GM12878 (cell line): ENCODE results near the gene RFX5. TPM values are rescaled to one million over a fixed set of nuclear protein-coding genes. Genes with fewer than 3 reads are reported as not detected.

ENCODE experiments used
- CBX5 ChIP-seq: sonication (generic); IDR thresholded peaks from 2 replicates; pipeline ENCODE4 v1.6.1; 2016; ENCODE audit warnings: low read depth, moderate library complexity, mild to moderate bottlenecking, inconsistent platforms
- CHD1 ChIP-seq: IDR thresholded peaks from 2 replicates; pipeline ENCODE4 v1.6.1; 2012; ENCODE audit warnings: low read depth, low read length, improper control_type of control experiment
- CREB1 ChIP-seq: IDR thresholded peaks from 2 replicates; pipeline ENCODE4 v1.6.1; 2012; ENCODE audit warnings: low read depth, mild to moderate bottlenecking, inconsistent platforms
- GATAD2B ChIP-seq: fragments of 450-650 bp; conservative IDR thresholded peaks from 2 replicates; pipeline ENCODE4 v1.6.1; 2017; ENCODE audit warnings: low read depth, mild to moderate bottlenecking, moderate library complexity
- HCFC1 ChIP-seq: fragments of 150-350 bp; IDR thresholded peaks from 2 replicates; pipeline ENCODE4 v1.6.1; 2014; ENCODE audit warnings: low read length
- HDGF ChIP-seq: fragments of 450-650 bp; IDR thresholded peaks from 2 replicates; pipeline ENCODE4 v1.6.1; 2016; ENCODE audit warnings: antibody characterized with exemption
- IKZF1 ChIP-seq: fragments of 450-650 bp; conservative IDR thresholded peaks from 2 replicates; pipeline ENCODE4 v1.6.1; 2017; ENCODE audit warnings: antibody characterized with exemption, mild to moderate bottlenecking
- KAT2A ChIP-seq: conservative IDR thresholded peaks from 2 replicates; pipeline ENCODE4 v1.6.1; 2011; ENCODE audit warnings: low read depth, low read length; ENCODE audit not compliant: control insufficient read depth
- MEF2A ChIP-seq: IDR thresholded peaks from 2 replicates; pipeline ENCODE4 v1.6.1; 2011; ENCODE audit warnings: low read depth, mild to moderate bottlenecking, low read length, moderate library complexity; ENCODE audit not compliant: insufficient read depth
- NR2C1 ChIP-seq: fragments of 450-650 bp; IDR thresholded peaks from 2 replicates; pipeline ENCODE4 v1.6.1; 2017; ENCODE audit warnings: antibody characterized with exemption, mild to moderate bottlenecking, moderate library complexity
- NRF1 ChIP-seq: conservative IDR thresholded peaks from 2 replicates; pipeline ENCODE4 v1.6.1; 2011; ENCODE audit warnings: mild to moderate bottlenecking, low read depth, low read length, improper control_type of control experiment
- RAD21 ChIP-seq: IDR thresholded peaks from 2 replicates; pipeline ENCODE4 v1.6.1; 2011; ENCODE audit warnings: mild to moderate bottlenecking, low read depth, low read length, moderate library complexity; ENCODE audit not compliant: insufficient read depth
- RAD51 ChIP-seq: fragments of 450-650 bp; IDR thresholded peaks from 2 replicates; pipeline ENCODE4 v1.6.1; 2016; ENCODE audit warnings: moderate library complexity, mild to moderate bottlenecking, inconsistent platforms
- SMARCA5 ChIP-seq: fragments of 450-650 bp; IDR thresholded peaks from 2 replicates; pipeline ENCODE4 v1.6.1; 2017; ENCODE audit warnings: mild to moderate bottlenecking
- SPI1 ChIP-seq: IDR thresholded peaks from 2 replicates; pipeline ENCODE4 v1.6.1; 2011; ENCODE audit warnings: low read depth, mild to moderate bottlenecking, low read length, moderate library complexity, borderline replicate concordance; ENCODE audit not compliant: insufficient read depth
- SREBF2 ChIP-seq: IDR thresholded peaks from 2 replicates; pipeline ENCODE4 v1.6.1; 2012; ENCODE audit warnings: mild to moderate bottlenecking, low read length
- STAT3 ChIP-seq: IDR thresholded peaks from 2 replicates; pipeline ENCODE4 v1.6.1; 2011; ENCODE audit warnings: low read depth, low read length, improper control_type of control experiment
- SUPT20H ChIP-seq: IDR thresholded peaks from 2 replicates; pipeline ENCODE4 v1.6.1; 2011; ENCODE audit warnings: low read depth, mild to moderate bottlenecking, low read length, moderate library complexity, borderline replicate concordance; ENCODE audit not compliant: control insufficient read depth
- TCF7 ChIP-seq: IDR thresholded peaks from 2 replicates; pipeline ENCODE4 v1.6.1; 2014; ENCODE audit warnings: antibody characterized with exemption, borderline replicate concordance
- ZNF207 ChIP-seq: fragments of 450-650 bp; IDR thresholded peaks from 2 replicates; pipeline ENCODE4 v1.6.1; 2014; ENCODE audit warnings: antibody characterized with exemption, mild to moderate bottlenecking, borderline replicate concordance
- ZNF217 ChIP-seq: fragments of 450-650 bp; IDR thresholded peaks from 2 replicates; pipeline ENCODE4 v1.6.1; 2017; ENCODE audit warnings: antibody characterized with exemption, mild to moderate bottlenecking
- ZNF24 ChIP-seq: fragments of 450-650 bp; IDR thresholded peaks from 2 replicates; pipeline ENCODE4 v1.6.1; 2017; ENCODE audit warnings: antibody characterized with exemption, mild to moderate bottlenecking
- ZNF384 ChIP-seq: IDR thresholded peaks from 2 replicates; pipeline ENCODE4 v1.6.1; 2012; ENCODE audit warnings: low read depth, mild to moderate bottlenecking, low read length, improper control_type of control experiment, borderline replicate concordance
- polyA plus RNA-seq, 11 experiments: library from polyadenylated mRNA; depleted of rRNA in 4 of 11; unstranded in 6 of 11; stranded (reverse) in 5 of 11; fragments of >200 nt; fragmentation: Nextera tagmentation in 4 of 11; fragmentation: Illumina TruSeq in 1 of 11; extraction: Ambion mirVana in 4 of 11; extraction: Trizol in 1 of 11; gene quantifications; 1 replicate in 1 of 11; 2 replicates in 10 of 11; pipeline versions ENCODE4 v1.2.1 to v1.2.3, GENCODE V29; 2011 to 2016; ENCODE audit warnings: inconsistent platforms in 2 of 11, missing spikeins in 2 of 11, low read depth in 1 of 11
- total RNA-seq, 4 experiments: library from RNA; depleted of rRNA in 3 of 4; stranded (reverse); fragments of >200 nt in 3 of 4; fragmentation: Illumina TruSeq in 1 of 4; extraction: Trizol in 1 of 4; gene quantifications; 2 replicates each; pipeline versions ENCODE4 v1.2.1 to v1.2.3, GENCODE V29; 2013 to 2021
- TF ChIP-seq, protein P1 (sequence below): fragments of 150-350 bp; IDR thresholded peaks from 2 replicates; pipeline ENCODE4 v1.6.1; 2016; ENCODE audit warnings: low read depth, low read length
- TF ChIP-seq, protein P2 (sequence below): IDR thresholded peaks from 2 replicates; pipeline ENCODE4 v1.6.1; 2012; ENCODE audit warnings: low read length, inconsistent platforms
- TF ChIP-seq, protein P3 (sequence below): IDR thresholded peaks from 2 replicates; pipeline ENCODE4 v1.6.1; 2011; ENCODE audit warnings: borderline replicate concordance, low read depth, mild to moderate bottlenecking, moderate library complexity, low read length; ENCODE audit not compliant: insufficient read depth, poor library complexity, severe bottlenecking

RFX5 gene
- total and polyA plus RNA-seq, 10 of the 15 experiments (the other 5 are each of a cell fraction or from before 2014, with no cell fraction given): 14.1 to 198 (median 124) TPM

DNA sequence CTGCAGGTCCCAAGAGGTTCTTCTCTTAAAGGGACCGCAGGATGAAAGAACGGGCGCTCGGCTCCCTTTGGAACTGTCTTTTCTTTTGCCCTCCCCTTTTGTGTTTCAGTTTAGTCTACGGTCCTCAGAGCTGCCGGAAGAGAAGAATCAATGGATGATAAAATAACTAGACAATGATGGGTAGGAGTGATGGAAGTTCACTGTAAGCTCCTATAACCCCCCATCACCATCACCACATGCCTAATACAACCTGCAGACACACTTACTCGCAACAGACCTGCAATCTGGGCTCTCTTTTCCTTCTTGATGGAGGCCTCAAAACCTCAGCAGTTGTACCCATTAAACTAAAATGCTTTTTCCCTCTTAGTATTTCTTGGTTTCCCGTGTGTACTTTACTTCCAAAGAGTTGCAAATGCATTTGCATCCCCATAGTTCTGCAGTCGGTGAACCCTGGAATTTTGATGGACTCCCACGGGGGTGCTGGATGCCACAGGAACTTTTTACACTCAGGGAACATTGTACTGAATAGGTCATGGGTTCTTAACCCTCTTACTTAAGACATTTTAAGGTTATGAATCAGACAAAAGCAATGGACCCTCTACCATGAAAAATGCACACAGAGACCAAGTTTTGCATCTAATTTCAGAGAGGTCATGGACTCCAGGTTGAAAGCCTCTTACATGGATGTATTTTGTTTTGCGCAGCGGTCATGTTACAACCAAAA is 633 bp upstream of the RFX5 start (continued):
- no peak for TF ChIP-seq GATAD2B
- TF ChIP-seq ZNF207: no peak
- no peak for TF ChIP-seq NR2C1
- no peak for TF ChIP-seq ZNF217
- no peak for TF ChIP-seq NRF1
- TF ChIP-seq SPI1: no peak
- TF ChIP-seq ZNF384: no peak
- TF ChIP-seq, protein P1, sequence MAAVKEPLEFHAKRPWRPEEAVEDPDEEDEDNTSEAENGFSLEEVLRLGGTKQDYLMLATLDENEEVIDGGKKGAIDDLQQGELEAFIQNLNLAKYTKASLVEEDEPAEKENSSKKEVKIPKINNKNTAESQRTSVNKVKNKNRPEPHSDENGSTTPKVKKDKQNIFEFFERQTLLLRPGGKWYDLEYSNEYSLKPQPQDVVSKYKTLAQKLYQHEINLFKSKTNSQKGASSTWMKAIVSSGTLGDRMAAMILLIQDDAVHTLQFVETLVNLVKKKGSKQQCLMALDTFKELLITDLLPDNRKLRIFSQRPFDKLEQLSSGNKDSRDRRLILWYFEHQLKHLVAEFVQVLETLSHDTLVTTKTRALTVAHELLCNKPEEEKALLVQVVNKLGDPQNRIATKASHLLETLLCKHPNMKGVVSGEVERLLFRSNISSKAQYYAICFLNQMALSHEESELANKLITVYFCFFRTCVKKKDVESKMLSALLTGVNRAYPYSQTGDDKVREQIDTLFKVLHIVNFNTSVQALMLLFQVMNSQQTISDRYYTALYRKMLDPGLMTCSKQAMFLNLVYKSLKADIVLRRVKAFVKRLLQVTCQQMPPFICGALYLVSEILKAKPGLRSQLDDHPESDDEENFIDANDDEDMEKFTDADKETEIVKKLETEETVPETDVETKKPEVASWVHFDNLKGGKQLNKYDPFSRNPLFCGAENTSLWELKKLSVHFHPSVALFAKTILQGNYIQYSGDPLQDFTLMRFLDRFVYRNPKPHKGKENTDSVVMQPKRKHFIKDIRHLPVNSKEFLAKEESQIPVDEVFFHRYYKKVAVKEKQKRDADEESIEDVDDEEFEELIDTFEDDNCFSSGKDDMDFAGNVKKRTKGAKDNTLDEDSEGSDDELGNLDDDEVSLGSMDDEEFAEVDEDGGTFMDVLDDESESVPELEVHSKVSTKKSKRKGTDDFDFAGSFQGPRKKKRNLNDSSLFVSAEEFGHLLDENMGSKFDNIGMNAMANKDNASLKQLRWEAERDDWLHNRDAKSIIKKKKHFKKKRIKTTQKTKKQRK: no peak
- 0 out of 2 replicates have a peak, but pooled peaks have one; percentile 9 for TF ChIP-seq RAD51
- TF ChIP-seq SREBF2: no peak
- no peak for TF ChIP-seq HDGF
- TF ChIP-seq TCF7: no peak
- TF ChIP-seq CREB1: no peak
- TF ChIP-seq IKZF1: peak; percentile 19
- no peak for TF ChIP-seq ZNF24
- no peak for TF ChIP-seq STAT3
- TF ChIP-seq MEF2A: no peak
- peak; percentile 41; the same call in 1 of the 2 replicates for TF ChIP-seq CBX5
- TF ChIP-seq CHD1: no peak
- TF ChIP-seq, protein P2, sequence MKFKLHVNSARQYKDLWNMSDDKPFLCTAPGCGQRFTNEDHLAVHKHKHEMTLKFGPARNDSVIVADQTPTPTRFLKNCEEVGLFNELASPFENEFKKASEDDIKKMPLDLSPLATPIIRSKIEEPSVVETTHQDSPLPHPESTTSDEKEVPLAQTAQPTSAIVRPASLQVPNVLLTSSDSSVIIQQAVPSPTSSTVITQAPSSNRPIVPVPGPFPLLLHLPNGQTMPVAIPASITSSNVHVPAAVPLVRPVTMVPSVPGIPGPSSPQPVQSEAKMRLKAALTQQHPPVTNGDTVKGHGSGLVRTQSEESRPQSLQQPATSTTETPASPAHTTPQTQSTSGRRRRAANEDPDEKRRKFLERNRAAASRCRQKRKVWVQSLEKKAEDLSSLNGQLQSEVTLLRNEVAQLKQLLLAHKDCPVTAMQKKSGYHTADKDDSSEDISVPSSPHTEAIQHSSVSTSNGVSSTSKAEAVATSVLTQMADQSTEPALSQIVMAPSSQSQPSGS: no peak; the same call in 1 of the 2 replicates
- TF ChIP-seq, protein P3, sequence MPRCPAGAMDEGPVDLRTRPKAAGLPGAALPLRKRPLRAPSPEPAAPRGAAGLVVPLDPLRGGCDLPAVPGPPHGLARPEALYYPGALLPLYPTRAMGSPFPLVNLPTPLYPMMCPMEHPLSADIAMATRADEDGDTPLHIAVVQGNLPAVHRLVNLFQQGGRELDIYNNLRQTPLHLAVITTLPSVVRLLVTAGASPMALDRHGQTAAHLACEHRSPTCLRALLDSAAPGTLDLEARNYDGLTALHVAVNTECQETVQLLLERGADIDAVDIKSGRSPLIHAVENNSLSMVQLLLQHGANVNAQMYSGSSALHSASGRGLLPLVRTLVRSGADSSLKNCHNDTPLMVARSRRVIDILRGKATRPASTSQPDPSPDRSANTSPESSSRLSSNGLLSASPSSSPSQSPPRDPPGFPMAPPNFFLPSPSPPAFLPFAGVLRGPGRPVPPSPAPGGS: no peak
- no peak for TF ChIP-seq SUPT20H
- no peak for TF ChIP-seq HCFC1
- no peak for TF ChIP-seq KAT2A
- TF ChIP-seq RAD21: no peak
- TF ChIP-seq SMARCA5: no peak
